K562 (cell line): Measurements from ENCODE around the gene NHS. TPM values are rescaled to one million over a fixed set of nuclear protein-coding genes. Genes with fewer than 3 reads are reported as not detected.

ENCODE experiments used
- ATAC-seq: fragments of 200-7000 bp; cut with Tn5 transposase; 3 replicates; pipeline ENCODE4 v1.9.1; 2020; ENCODE audit warnings: moderate library complexity
- BruUV-seq: library from RNA; stranded (reverse); fragments of 400-500 nt; replicated peaks from 2 replicates; lab custom pipeline; 2021; lab: Mats Ljungman, UMichigan
- CTCF ChIA-PET: fragments of 300-600 bp; formaldehyde crosslinking; extraction: SDS; loops from one replicate; lab custom pipeline; 2021; ENCODE audit warnings: low intra/inter-chr PET ratio; lab: Yijun Ruan, JAX
- POLR2A ChIA-PET: fragments of 300-600, 350-650 bp; sonication (Branson Sonifier 250); formaldehyde crosslinking; extraction: SDS; loops from one replicate; lab custom pipeline; 2021; ENCODE audit warnings: antibody characterized with exemption, inconsistent platforms; lab: Yijun Ruan, JAX
- DNase-seq, 4 experiments: peaks; one replicate each; pipeline versions ENCODE4 v3.0.0 to v3.0.0-alpha.2; 2011 to 2018; ENCODE audit warnings: low spot score in 3 of 4, mixed read lengths in 3 of 4; ENCODE audit errors: extremely low read depth in 1 of 4
- FAIRE-seq: peaks from 2 replicates; lab custom pipeline; 2011; peaks lifted over from hg19 to GRCh38; lab: Jason Lieb, UNC
- H2AFZ ChIP-seq: 2 replicates; pipeline ENCODE4 v1.6.0; 2011; ENCODE audit warnings: low read depth, low read length, control low read depth, inconsistent platforms
- H3K27ac ChIP-seq: fragments of 200-600 bp; 3 replicates; pipeline ENCODE4 v1.8.0; 2011; ENCODE audit warnings: low read depth, mild to moderate bottlenecking, control low read depth, inconsistent platforms, low read length, moderate library complexity, mixed read lengths; ENCODE audit errors: extremely low read depth
- H3K27me3 ChIP-seq, 2 experiments: fragments of 300-600 bp in 1 of 2; 2 replicates in 1 of 2; 3 replicates in 1 of 2; pipeline versions ENCODE4 v1.6.0 to v1.8.0; 2011; ENCODE audit warnings: inconsistent platforms in 2 of 2, low read length in 2 of 2, mild to moderate bottlenecking in 1 of 2, mixed read lengths in 1 of 2, moderate library complexity in 1 of 2; ENCODE audit not compliant: control insufficient read depth in 2 of 2, insufficient read depth in 2 of 2
- H3K36me3 ChIP-seq: fragments of 300-600 bp; 3 replicates; pipeline ENCODE4 v1.8.0; 2011; ENCODE audit warnings: mild to moderate bottlenecking, low read length, inconsistent platforms; ENCODE audit not compliant: control insufficient read depth, insufficient read depth
- H3K4me1 ChIP-seq, 2 experiments: fragments of 200-600 bp in 1 of 2; replicated peaks in 1 of 2; 2 replicates in 1 of 2; 3 replicates in 1 of 2; pipeline versions ENCODE4 v1.5.1 to v1.8.0; 2011; ENCODE audit warnings: inconsistent platforms in 2 of 2, low read length in 2 of 2, mild to moderate bottlenecking in 1 of 2, mixed read lengths in 1 of 2, moderate library complexity in 1 of 2; ENCODE audit not compliant: control insufficient read depth in 2 of 2, insufficient read depth in 2 of 2
- H3K4me2 ChIP-seq: 2 replicates; pipeline ENCODE4 v1.6.1; 2011; ENCODE audit warnings: low read length, control low read depth, inconsistent platforms, mixed read lengths; ENCODE audit not compliant: insufficient read depth
- H3K4me3 ChIP-seq: fragments of 200-600 bp; sonication (generic), shearing (Covaris generic); 2 replicates; pipeline ENCODE4 v1.5.1; 2016; ENCODE audit warnings: control low read depth, inconsistent platforms
- H3K79me2 ChIP-seq: fragments of 200-600 bp; 3 replicates; pipeline ENCODE4 v1.8.0; 2011; ENCODE audit warnings: low read length, inconsistent platforms; ENCODE audit not compliant: control insufficient read depth, insufficient read depth
- H3K9ac ChIP-seq, 2 experiments: 2 replicates each; pipeline versions ENCODE4 v1.6.0 to v1.6.1; 2011; ENCODE audit warnings: low read depth in 2 of 2, low read length in 2 of 2, control low read depth in 1 of 2, inconsistent platforms in 1 of 2, mild to moderate bottlenecking in 1 of 2, mixed read lengths in 1 of 2; ENCODE audit not compliant: insufficient read depth in 1 of 2
- H3K9me1 ChIP-seq: one replicate; pipeline ENCODE4 v1.6.0; 2011; ENCODE audit warnings: inconsistent platforms, mild to moderate bottlenecking, low read length, moderate library complexity; ENCODE audit not compliant: control insufficient read depth, insufficient read depth
- H3K9me3 ChIP-seq: replicated peaks from 2 replicates; pipeline ENCODE4 v1.5.1; 2011; ENCODE audit warnings: low read depth, low read length, inconsistent platforms; ENCODE audit not compliant: control insufficient read depth, insufficient read depth
- H4K20me1 ChIP-seq: replicated peaks from 2 replicates; pipeline ENCODE4 v1.6.1; 2011; ENCODE audit warnings: low read length, inconsistent platforms, mixed read lengths; ENCODE audit not compliant: control insufficient read depth, insufficient read depth
- LCOR ChIP-seq: sonication (generic); formaldehyde crosslinking; IDR thresholded peaks from 2 replicates; pipeline ENCODE4 v1.8.0; 2022; ENCODE audit warnings: mild to moderate bottlenecking, missing genetic modification reagents
- NCOA4 ChIP-seq: fragments of 450-650 bp; IDR thresholded peaks from 2 replicates; pipeline ENCODE4 v1.6.1; 2018; ENCODE audit warnings: mild to moderate bottlenecking; ENCODE audit not compliant: partially characterized antibody
- PTBP1 ChIP-seq: fragments of 200-400 bp; formaldehyde crosslinking; IDR thresholded peaks from 2 replicates; pipeline ENCODE4 v1.6.1; 2017; ENCODE audit warnings: low read depth, low read length
- SIX5 ChIP-seq, 2 experiments: IDR thresholded peaks; 2 replicates each; pipeline ENCODE4 v1.6.1; 2011; ENCODE audit warnings: low read length in 2 of 2, borderline replicate concordance in 1 of 2, low read depth in 1 of 2, mild to moderate bottlenecking in 1 of 2, moderate library complexity in 1 of 2; ENCODE audit not compliant: insufficient read depth in 1 of 2
- ZKSCAN1 ChIP-seq: fragments of 150-350 bp; IDR thresholded peaks from 2 replicates; pipeline ENCODE4 v1.6.1; 2016; ENCODE audit warnings: low read depth, low read length
- ZNF224 ChIP-seq: sonication (generic); formaldehyde crosslinking; IDR thresholded peaks from 2 replicates; pipeline ENCODE4 v1.8.0; 2022; ENCODE audit warnings: mild to moderate bottlenecking, missing genetic modification reagents
- ZNF695 ChIP-seq: fragments of 450-650 bp; formaldehyde crosslinking; IDR thresholded peaks from 2 replicates; pipeline ENCODE4 v1.4.0; 2020; ENCODE audit warnings: mild to moderate bottlenecking, moderate library complexity
- WGBS: fragments of 100-300 bp; shearing (Covaris generic); methylation state at CpG from one replicate; pipeline ENCODE4 v1.1.6; 2016; ENCODE audit warnings: low coverage, mixed read lengths; ENCODE audit not compliant: insufficient coverage; ENCODE audit errors: missing lambda C conversion rate; 5-methylcytosine and 5-hydroxymethylcytosine counted together
- in situ Hi-C: fragments of 300-500 bp; cut with MboI; formaldehyde crosslinking; loops from 4 replicates; pipeline ENCODE4 v1.15.0; 2018; ENCODE audit warnings: inconsistent platforms, mixed read lengths
- intact Hi-C: fragments of 100-400 bp; cut with micrococcal nuclease; formaldehyde crosslinking; loops from 2 replicates; pipeline ENCODE4 v1.14.2; 2022
- polyA plus RNA-seq, 8 experiments: library from polyadenylated mRNA; depleted of rRNA in 4 of 8; stranded (reverse) in 5 of 8; unstranded in 3 of 8; fragments of >200 nt; fragmentation: Nextera tagmentation in 2 of 8; fragmentation: Illumina TruSeq in 1 of 8; extraction: Ambion mirVana in 2 of 8; extraction: Trizol in 1 of 8; gene quantifications; 2 replicates each; pipeline versions ENCODE4 v1.2.1 to v1.2.3, GENCODE V29; 2011 to 2014; ENCODE audit warnings: inconsistent platforms in 1 of 8, missing spikeins in 1 of 8
- total RNA-seq, 7 experiments: library from RNA; depleted of rRNA in 6 of 7; stranded (reverse); fragments of >200 nt in 6 of 7; fragmentation: Illumina TruSeq in 2 of 7; extraction: Trizol in 2 of 7; gene quantifications; 2 replicates each; pipeline versions ENCODE4 v1.2.1 to v1.2.3, GENCODE V29; 2011 to 2021; ENCODE audit warnings: low replicate concordance in 1 of 7
- TF ChIP-seq, protein P1 (sequence below), 2 experiments: fragments of 450-650 bp; formaldehyde crosslinking in 1 of 2; IDR thresholded peaks; 2 replicates each; pipeline versions ENCODE4 v1.4.0 to v1.6.1; 2014 to 2020; ENCODE audit warnings: mild to moderate bottlenecking in 2 of 2, borderline replicate concordance in 1 of 2, low read depth in 1 of 2
- TF ChIP-seq, protein P2 (sequence below): fragments of 200-800 bp; sonication (Bioruptor generic); IDR thresholded peaks from 2 replicates; pipeline ENCODE4 v1.6.1; 2017; ENCODE audit warnings: missing genetic modification characterization, missing compliant biosample characterization

The NHS gene
- total and polyA plus RNA-seq, 9 of the 15 experiments (the other 6 are each of a cell fraction or from before 2014, with no cell fraction given), result 0.02 TPM; not detected in 8

DNA sequence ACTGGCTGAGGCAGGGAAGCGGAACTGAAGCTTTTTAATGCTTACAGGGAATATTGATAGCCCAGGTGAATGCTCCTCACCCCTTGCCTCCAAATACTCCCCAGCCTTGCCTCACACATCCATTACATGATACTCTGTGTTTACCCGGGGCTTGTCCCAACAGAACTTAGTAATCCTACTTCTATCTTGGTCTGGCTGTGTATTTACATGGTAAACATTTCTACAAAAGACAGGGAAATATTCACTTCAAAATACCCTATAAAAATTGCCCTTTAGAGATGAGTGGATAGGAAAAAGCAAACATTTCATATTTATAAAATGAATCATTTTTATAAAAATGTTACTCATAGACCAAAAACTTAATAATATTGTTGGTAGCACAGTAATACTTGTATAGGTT lies 120.1 kb downstream of the NHS start:
- DNase-seq, result no peak
- no peak overlapping the region for H3K4me2 ChIP-seq
- H3K9ac ChIP-seq, result no peak overlapping the region
- TF ChIP-seq, protein P1, sequence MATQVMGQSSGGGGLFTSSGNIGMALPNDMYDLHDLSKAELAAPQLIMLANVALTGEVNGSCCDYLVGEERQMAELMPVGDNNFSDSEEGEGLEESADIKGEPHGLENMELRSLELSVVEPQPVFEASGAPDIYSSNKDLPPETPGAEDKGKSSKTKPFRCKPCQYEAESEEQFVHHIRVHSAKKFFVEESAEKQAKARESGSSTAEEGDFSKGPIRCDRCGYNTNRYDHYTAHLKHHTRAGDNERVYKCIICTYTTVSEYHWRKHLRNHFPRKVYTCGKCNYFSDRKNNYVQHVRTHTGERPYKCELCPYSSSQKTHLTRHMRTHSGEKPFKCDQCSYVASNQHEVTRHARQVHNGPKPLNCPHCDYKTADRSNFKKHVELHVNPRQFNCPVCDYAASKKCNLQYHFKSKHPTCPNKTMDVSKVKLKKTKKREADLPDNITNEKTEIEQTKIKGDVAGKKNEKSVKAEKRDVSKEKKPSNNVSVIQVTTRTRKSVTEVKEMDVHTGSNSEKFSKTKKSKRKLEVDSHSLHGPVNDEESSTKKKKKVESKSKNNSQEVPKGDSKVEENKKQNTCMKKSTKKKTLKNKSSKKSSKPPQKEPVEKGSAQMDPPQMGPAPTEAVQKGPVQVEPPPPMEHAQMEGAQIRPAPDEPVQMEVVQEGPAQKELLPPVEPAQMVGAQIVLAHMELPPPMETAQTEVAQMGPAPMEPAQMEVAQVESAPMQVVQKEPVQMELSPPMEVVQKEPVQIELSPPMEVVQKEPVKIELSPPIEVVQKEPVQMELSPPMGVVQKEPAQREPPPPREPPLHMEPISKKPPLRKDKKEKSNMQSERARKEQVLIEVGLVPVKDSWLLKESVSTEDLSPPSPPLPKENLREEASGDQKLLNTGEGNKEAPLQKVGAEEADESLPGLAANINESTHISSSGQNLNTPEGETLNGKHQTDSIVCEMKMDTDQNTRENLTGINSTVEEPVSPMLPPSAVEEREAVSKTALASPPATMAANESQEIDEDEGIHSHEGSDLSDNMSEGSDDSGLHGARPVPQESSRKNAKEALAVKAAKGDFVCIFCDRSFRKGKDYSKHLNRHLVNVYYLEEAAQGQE (IDR thresholded peaks at IDR 0.05; ENCODE audit: borderline replicate concordance), result no peak
- TF ChIP-seq, protein P1 (CRISPR knock-in tag; IDR thresholded peaks at IDR 0.05; ENCODE audit: low read depth), result no peak
- TF ChIP-seq ZNF224 (CRISPR knock-in tag) (no peak), PTBP1 (no peak), LCOR (no peak), SIX5 (IDR thresholded peaks at IDR 0.05; ENCODE audit: borderline replicate concordance in 1 of 2, insufficient read depth in 1 of 2, low read depth in 1 of 2, low read length in 2 of 2) (no peak), NCOA4 (no peak), ZNF695 (CRISPR knock-in tag) (no peak), ZKSCAN1 (no peak)
- TF ChIP-seq, protein P2, sequence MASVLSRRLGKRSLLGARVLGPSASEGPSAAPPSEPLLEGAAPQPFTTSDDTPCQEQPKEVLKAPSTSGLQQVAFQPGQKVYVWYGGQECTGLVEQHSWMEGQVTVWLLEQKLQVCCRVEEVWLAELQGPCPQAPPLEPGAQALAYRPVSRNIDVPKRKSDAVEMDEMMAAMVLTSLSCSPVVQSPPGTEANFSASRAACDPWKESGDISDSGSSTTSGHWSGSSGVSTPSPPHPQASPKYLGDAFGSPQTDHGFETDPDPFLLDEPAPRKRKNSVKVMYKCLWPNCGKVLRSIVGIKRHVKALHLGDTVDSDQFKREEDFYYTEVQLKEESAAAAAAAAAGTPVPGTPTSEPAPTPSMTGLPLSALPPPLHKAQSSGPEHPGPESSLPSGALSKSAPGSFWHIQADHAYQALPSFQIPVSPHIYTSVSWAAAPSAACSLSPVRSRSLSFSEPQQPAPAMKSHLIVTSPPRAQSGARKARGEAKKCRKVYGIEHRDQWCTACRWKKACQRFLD (CRISPR knock-in tag), result no peak
- TF ChIP-seq, all 486 proteins: peak for 0
- H3K9me3 ChIP-seq, result no peaks in the 10 kb centered on the region
- CTCF ChIA-PET, result no interaction called here
- ATAC-seq, result no peak
- POLR2A ChIA-PET, result interaction anchor here (0.6 kb wide), 1 partner anchor 508 kb away, joined by 4 read pairs; no protein-coding TSS in a partner anchor
- WGBS, result 0% methylated on average over 2 of the region's 2 CpGs
- no peaks in the 10 kb centered on the region for H3K4me1 ChIP-seq
- H3K27me3 ChIP-seq, result no peaks in the 10 kb centered on the region
- no TSS peak for BruUV-seq
- no peaks in the 10 kb centered on the region for H4K20me1 ChIP-seq
- H3K27ac ChIP-seq, result no peak overlapping the region
- no peak overlapping the region for H2AFZ ChIP-seq
- H3K79me2 ChIP-seq, result no peaks in the 10 kb centered on the region
- H3K9me1 ChIP-seq, result no peaks in the 10 kb centered on the region
- no peaks in the 10 kb centered on the region for H3K36me3 ChIP-seq
- no peak overlapping the region for H3K4me3 ChIP-seq
- intact Hi-C loops (no loop called here), in situ Hi-C loops (no loop called here)
- no peak for FAIRE-seq
